Thymus (tissue), 11 donors: Measurements from ENCODE around the gene PGRMC2. TPM values are rescaled to one million over a fixed set of nuclear protein-coding genes. Genes with fewer than 3 reads are reported as not detected.
"Not testable (repeated sequence)": the region's sequence is repeated elsewhere in the genome, so short reads cannot be mapped to it uniquely, and the experiment has no call there.

ENCODE experiments used
- DNase-seq, 9 donors: peaks; one replicate each; pipeline ENCODE4 v3.0.0-alpha.2; 2013; ENCODE audit warnings: low spot score in 9 of 9, low read depth in 6 of 9, missing footprints in 1 of 9
- H3K27ac ChIP-seq, 2 donors: one replicate each; pipeline ENCODE4 v1.5.1; 2013; ENCODE audit warnings: control low read depth in 1 of 2, low read depth in 1 of 2, low read length in 1 of 2, mild to moderate bottlenecking in 1 of 2, moderate library complexity in 1 of 2
- H3K27me3 ChIP-seq, 2 donors: one replicate each; pipeline ENCODE4 v1.5.1; 2013; ENCODE audit warnings: low read length in 1 of 2; ENCODE audit not compliant: control insufficient read depth in 2 of 2, insufficient read depth in 1 of 2
- H3K36me3 ChIP-seq, 2 donors: one replicate each; pipeline ENCODE4 v1.5.1; 2013; ENCODE audit warnings: low read length in 1 of 2, mild to moderate bottlenecking in 1 of 2, moderate library complexity in 1 of 2; ENCODE audit not compliant: control insufficient read depth in 2 of 2, insufficient read depth in 2 of 2
- H3K4me1 ChIP-seq, 2 donors: one replicate each; pipeline ENCODE4 v1.5.1; 2013; ENCODE audit warnings: low read length in 2 of 2; ENCODE audit not compliant: control insufficient read depth in 2 of 2, insufficient read depth in 2 of 2
- H3K4me3 ChIP-seq, 2 donors: one replicate each; pipeline ENCODE4 v1.5.1; 2013; ENCODE audit warnings: low read length in 2 of 2, control low read depth in 1 of 2, mild to moderate bottlenecking in 1 of 2
- H3K9me3 ChIP-seq, 2 donors: one replicate each; pipeline ENCODE4 v1.5.1; 2013; ENCODE audit warnings: low read length in 1 of 2, mild to moderate bottlenecking in 1 of 2; ENCODE audit not compliant: control insufficient read depth in 2 of 2, insufficient read depth in 1 of 2
- WGBS: extraction: QIAGEN DNeasy Blood & Tissue Kit; methylation state at CpG from one replicate; pipeline ENCODE4 v1.1.7; 2013; 5-methylcytosine and 5-hydroxymethylcytosine counted together
- polyA plus RNA-seq: library from polyadenylated mRNA; stranded (reverse); fragments of 200-250 nt; gene quantifications from one replicate; pipeline ENCODE4 v1.2.3, GENCODE V29; 2013
- total RNA-seq: library from RNA; stranded (reverse); fragments of 120-200 nt; gene quantifications from one replicate; pipeline ENCODE4 v1.2.4, GENCODE V29; 2013
- donor health status: healthy.

The PGRMC2 gene
- total and polyA plus RNA-seq, 2 donors, result 7.5 to 34.1 TPM

DNA sequence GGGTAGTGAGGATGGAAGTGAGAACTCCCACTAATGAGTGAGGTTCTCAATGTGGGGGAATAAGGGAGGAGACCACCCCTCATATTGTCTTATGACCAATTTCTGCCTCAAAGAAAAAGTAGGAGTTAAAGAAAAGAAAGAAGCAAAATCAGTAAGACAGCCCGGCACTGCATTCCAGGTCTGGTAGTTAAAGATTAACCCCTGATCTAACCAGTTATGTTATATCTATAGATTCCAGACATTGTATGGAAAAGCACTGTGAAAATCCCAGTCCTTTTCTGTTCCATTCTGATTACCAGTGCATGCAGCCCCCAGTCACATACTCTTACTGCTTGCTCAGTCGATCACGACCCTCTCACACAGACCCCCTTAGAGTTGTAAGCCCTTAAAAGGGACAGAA lies 20.4 kb downstream of the PGRMC2 start:
- H3K9me3 ChIP-seq, H3K4me1 ChIP-seq, H3K4me3 ChIP-seq, H3K27ac ChIP-seq, DNase-seq, H3K27me3 ChIP-seq: not testable (repeated sequence)
- 93% methylated on average over 3 of the region's 3 CpGs for WGBS
- H3K36me3 ChIP-seq, result peaks cover 3 to 18% of the 10 kb centered on the region in 2 donors

DNA sequence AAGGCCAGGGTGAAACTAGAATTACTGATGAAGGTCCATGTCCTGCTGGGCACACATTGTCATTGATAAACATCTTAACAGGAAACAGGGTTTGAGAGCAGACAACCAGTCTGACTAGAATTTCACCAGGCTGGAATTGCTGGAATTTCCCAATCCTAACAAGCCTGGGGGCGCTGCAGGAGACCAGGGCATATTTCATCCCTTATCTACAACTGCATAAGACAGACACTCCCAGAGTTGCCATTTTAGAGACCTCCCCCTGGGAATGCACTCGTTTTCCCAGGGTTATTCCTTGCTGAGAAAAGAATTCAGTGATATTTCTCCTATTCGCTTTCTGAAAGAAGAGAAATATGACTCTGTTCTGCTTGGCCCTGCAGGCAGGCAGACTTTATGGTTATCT lies 22.1 kb downstream of the PGRMC2 start:
- H3K4me3 ChIP-seq, H3K9me3 ChIP-seq, H3K4me1 ChIP-seq, H3K27ac ChIP-seq, H3K27me3 ChIP-seq, H3K36me3 ChIP-seq, DNase-seq: not testable (repeated sequence)
- 81% methylated on average over 3 of the region's 3 CpGs for WGBS

DNA sequence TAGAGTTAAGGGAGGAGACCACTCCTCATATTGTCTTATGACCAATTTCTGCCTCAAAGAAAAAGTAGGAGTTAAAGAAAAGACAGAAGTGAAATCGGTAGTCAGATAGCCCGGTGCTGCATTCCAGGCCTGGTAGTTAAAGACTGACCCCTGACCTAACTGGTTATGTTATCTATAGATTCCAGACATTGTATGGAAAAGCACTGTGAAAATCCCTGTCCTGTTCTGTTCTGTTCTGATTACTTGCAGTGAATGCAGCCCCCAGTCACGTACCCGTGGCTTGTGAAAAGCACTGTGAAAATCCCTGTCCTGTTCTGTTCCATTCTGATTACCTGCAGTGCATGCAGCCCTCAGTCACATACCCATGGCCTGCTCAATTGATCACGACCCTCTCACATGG lies 27.7 kb downstream of the PGRMC2 start:
- not testable (repeated sequence) for H3K36me3 ChIP-seq, H3K27ac ChIP-seq, H3K4me1 ChIP-seq, H3K4me3 ChIP-seq, H3K27me3 ChIP-seq, DNase-seq
- WGBS, result 71% methylated on average over 5 of the region's 5 CpGs
- H3K9me3 ChIP-seq, result peaks cover 0 to 10% of the 10 kb centered on the region in 2 donors

DNA sequence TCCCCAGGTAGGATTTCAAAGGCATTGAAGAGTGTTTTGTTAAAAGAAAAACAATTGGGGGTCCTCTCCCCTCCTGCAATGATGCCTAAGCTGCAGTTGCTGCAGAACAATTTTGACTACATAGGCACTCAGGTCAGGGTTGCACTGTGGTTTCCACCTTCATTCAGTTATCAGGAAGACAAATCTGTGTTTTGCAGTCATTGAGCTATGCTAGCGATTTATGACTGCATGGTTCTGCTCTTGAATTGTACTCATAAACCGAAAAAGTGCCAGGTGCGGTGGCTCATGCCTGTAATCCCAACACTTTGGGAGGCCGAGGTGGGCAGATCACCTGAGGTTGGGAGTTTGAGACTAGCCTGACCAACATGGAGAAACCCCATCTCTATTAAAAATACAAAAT lies 29.4 kb downstream of the PGRMC2 start:
- not testable (repeated sequence) for H3K27me3 ChIP-seq, H3K4me1 ChIP-seq, DNase-seq, H3K36me3 ChIP-seq, H3K4me3 ChIP-seq, H3K9me3 ChIP-seq, H3K27ac ChIP-seq
- 86% methylated on average over 4 of the region's 4 CpGs for WGBS

DNA sequence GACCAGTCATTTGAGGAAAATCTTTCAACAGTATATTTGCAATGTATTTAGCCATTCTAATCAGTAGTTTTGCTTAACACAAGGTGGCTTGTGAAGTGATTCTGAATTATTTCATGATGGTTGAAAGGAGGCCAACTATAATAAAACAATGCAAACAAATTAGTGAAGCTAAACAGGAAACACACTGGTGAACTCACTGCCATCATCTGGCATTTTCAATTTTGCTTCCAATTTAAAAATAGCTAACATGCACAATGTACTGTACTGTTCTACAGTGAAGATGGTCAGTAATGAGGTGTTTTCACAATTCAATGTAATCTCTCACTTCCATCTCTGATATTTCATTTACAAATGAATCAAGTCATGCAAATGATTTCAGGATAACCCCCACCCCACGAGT lies 31.1 kb downstream of the PGRMC2 start:
- H3K36me3 ChIP-seq, result no peaks in the 10 kb centered on the region
- no peak overlapping the region for H3K4me3 ChIP-seq
- no peak for DNase-seq
- peaks cover 0 to 4% of the 10 kb centered on the region in 2 donors for H3K9me3 ChIP-seq
- no peak overlapping the region for H3K27ac ChIP-seq
- H3K27me3 ChIP-seq, result no peaks in the 10 kb centered on the region
- WGBS, result 78% methylated on average over 1 of the region's 1 CpG
- H3K4me1 ChIP-seq, result no peaks in the 10 kb centered on the region

DNA sequence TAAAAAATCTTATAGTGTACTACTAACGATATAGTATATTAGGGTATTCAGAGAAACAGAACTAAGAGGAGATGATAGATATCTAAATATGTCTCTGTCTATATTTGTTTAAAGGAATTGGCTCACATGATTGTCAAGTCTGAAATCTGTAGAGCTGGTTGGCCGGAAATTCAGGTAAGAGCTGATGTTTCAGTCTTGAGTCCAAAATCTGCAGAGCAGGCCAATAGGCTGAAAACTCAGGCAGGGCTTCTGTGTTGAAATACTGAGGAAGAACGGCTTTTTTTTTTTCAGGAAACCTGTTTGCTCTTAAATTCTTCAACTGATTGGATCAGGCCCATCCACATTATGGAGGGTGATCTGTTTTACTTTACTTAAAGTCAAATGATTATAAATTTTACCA lies 31.7 kb downstream of the PGRMC2 start:
- Histone ChIP-seq H3K4me3 (no peak overlapping the region), H3K4me1 (no peaks in the 10 kb centered on the region), H3K36me3 (no peaks in the 10 kb centered on the region), H3K27ac (no peak overlapping the region), H3K27me3 (no peaks in the 10 kb centered on the region), H3K9me3 (peaks cover 0 to 4% of the 10 kb centered on the region in 2 donors)
- DNase-seq, result no peak
- WGBS, result 97% methylated on average over 3 of the region's 3 CpGs

DNA sequence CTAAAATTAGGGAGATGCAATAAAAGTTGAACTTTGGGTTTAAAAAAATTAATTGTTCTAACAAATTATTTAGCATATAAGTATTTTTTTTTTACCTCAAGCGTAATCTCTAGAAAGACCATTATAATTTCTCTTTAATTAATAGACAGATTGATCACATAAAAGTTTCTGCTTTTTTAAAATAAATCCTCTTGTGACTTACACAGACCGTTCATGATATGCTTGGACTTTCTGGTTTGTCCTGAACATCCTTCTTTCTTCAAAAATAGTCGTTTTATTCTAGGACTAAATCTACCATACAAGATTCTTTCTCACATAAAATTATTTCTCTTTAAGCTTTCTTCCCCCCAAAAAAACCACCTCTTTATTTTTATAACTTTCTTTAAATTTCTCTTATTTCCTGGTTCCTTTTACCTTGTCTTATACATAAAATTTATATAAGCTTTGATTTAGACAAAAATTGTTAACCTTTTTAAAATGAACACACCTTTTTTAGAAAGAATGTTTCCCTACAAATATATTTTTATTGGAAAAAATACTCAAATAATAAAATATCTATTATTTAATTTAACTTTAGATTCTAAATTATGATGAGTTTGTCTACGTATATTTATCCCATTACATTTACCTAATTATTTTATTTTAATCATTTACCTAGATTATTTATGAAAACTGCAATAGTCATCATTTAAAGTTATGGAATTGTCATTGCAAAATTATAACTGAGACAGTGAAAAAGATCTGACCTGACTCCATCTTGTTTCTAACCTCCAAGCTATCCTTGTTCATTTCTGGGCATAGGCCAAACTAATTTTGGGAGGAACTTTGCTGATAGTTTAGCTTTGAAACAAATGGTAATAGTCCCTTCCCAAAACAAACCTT lies 37.6 kb downstream of the PGRMC2 start:
- Histone ChIP-seq H3K4me3 (no peak overlapping the region), H3K4me1 (no peaks in the 10 kb centered on the region), H3K9me3 (no peaks in the 10 kb centered on the region), H3K27ac (no peak overlapping the region), H3K36me3 (no peaks in the 10 kb centered on the region), H3K27me3 (no peaks in the 10 kb centered on the region)
- DNase-seq, result no peak
- WGBS, result 79% methylated on average over 4 of the region's 4 CpGs

DNA sequence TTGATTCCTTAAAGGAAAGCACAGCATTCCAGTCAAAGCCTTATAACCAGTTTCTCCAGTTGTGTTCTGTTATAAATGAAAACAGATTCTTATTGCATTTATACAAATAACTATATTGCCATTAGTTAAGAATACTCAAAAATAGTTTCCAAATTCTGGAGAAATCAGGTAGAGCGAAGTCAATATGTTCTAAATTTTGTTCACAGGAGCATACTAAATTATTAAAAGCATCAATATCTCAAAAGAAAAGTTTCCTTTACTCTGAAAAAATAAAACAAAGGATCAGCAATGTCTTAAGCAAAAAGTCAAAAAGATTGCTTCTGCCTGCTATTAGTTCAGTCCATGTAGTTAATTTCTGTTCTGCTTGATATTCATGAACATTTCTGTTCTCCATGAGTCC lies 39.7 kb downstream of the PGRMC2 start:
- Histone ChIP-seq H3K27me3 (no peaks in the 10 kb centered on the region), H3K27ac (no peak overlapping the region), H3K9me3 (no peaks in the 10 kb centered on the region), H3K4me3 (no peak overlapping the region), H3K36me3 (no peaks in the 10 kb centered on the region), H3K4me1 (no peaks in the 10 kb centered on the region)
- WGBS, result 99% methylated on average over 1 of the region's 1 CpG
- no peak for DNase-seq

DNA sequence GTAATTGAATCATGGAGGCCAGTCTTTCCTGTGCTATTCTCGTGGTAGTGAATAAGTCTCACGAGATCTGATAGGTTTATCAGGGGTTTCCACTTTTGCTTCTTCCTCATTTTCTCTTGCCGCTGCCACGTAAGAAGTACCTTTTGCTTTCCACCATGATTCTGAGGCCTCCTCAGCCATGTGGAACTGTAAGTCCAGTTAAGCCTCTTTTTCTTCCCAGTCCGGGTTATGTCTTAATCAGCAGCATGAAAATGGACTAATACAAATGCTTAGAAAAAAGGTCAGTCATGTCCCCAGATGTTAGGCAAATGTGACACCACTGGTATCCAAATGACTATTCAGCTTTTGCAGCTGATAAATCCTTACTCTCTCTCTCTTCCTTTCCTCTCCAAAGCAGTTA lies 42.2 kb downstream of the PGRMC2 start:
- DNase-seq, H3K4me1 ChIP-seq, H3K36me3 ChIP-seq, H3K4me3 ChIP-seq, H3K9me3 ChIP-seq, H3K27me3 ChIP-seq, H3K27ac ChIP-seq: not testable (repeated sequence)
- WGBS, result 89% methylated on average over 5 of the region's 5 CpGs
